SH-SY5Y (cell line): Measurements from ENCODE around the gene ZW10.

ENCODE experiments used
- GATA2 ChIP-seq: IDR thresholded peaks from 2 replicates; pipeline ENCODE4 v1.6.1; 2011; ENCODE audit warnings: mild to moderate bottlenecking, low read depth, low read length
- GATA3 ChIP-seq: IDR thresholded peaks from 2 replicates; pipeline ENCODE4 v1.6.1; 2011; ENCODE audit warnings: low read depth, mild to moderate bottlenecking, low read length, moderate library complexity

DNA sequence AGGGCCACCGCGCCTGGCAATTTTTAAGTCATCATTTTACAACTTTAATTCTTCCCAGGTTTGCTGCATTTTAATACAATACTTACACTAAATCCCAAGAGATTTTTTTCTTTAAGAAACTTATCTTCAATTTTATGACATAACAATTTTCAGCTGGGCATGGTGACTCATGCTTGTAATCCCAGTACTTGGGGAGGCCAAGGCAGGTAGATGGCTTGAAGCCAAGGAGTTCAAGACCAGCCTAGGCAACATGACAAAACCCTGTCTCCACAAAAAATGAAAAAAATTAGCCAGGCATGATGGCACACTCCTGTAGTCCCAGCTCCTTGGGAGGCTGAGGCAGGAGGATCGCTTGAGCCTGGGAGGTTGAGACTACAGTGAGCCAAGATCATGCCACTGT lies 44.9 kb upstream of the ZW10 start:
- no peak for TF ChIP-seq GATA3
- no peak for TF ChIP-seq GATA2
